HepG2 (cell line): ENCODE measurements around the gene TPST2. TPM values are rescaled to one million over a fixed set of nuclear protein-coding genes. Genes with fewer than 3 reads are reported as not detected.

Experiments
- ATAC-seq: fragments of 200-7000 bp; cut with Tn5 transposase; 3 replicates; pipeline ENCODE4 v1.9.1; 2020; ENCODE audit warnings: mild to moderate bottlenecking, moderate library complexity
- BruUV-seq: library from RNA; stranded (reverse); fragments of 400-500 nt; replicated peaks from 2 replicates; lab custom pipeline; 2021; lab: Mats Ljungman, UMichigan
- CTCF ChIA-PET: fragments of 300-600 bp; formaldehyde crosslinking; extraction: SDS; loops from one replicate; lab custom pipeline; 2021; ENCODE audit warnings: low total read pairs, inconsistent platforms, low intra/inter-chr PET ratio; lab: Yijun Ruan, JAX
- POLR2A ChIA-PET: fragments of 350-600 bp; sonication (Branson Sonifier 250); formaldehyde crosslinking; loops from one replicate; lab custom pipeline; 2020; ENCODE audit warnings: antibody characterized with exemption, inconsistent platforms; lab: Yijun Ruan, JAX
- DNase-seq: peaks from one replicate; pipeline ENCODE4 v3.0.0-alpha.2; 2015; ENCODE audit warnings: low spot score
- FAIRE-seq: peaks from 3 replicates; lab custom pipeline; 2011; peaks lifted over from hg19 to GRCh38; lab: Jason Lieb, UNC
- H2AFZ ChIP-seq: one replicate; pipeline ENCODE4 v1.6.1; 2011; ENCODE audit warnings: low read length, inconsistent platforms
- H3K27ac ChIP-seq: fragments of 300-600 bp; 3 replicates; pipeline ENCODE4 v1.8.0; 2011; ENCODE audit warnings: mixed run types, mild to moderate bottlenecking, mixed read lengths, low read length, inconsistent platforms; ENCODE audit not compliant: insufficient read depth; ENCODE audit errors: extremely low read length
- H3K27me3 ChIP-seq, 2 experiments: fragments of 200-600 bp in 1 of 2; 2 replicates in 1 of 2; 3 replicates in 1 of 2; pipeline versions ENCODE4 v1.6.0 to v1.8.0; 2011; ENCODE audit warnings: low read length in 2 of 2, mild to moderate bottlenecking in 2 of 2, moderate library complexity in 2 of 2, inconsistent platforms in 1 of 2; ENCODE audit not compliant: insufficient read depth in 2 of 2, control insufficient read depth in 1 of 2
- H3K36me3 ChIP-seq, 2 experiments: fragments of 200-600 bp in 1 of 2; replicated peaks in 1 of 2; 2 replicates in 1 of 2; 3 replicates in 1 of 2; pipeline versions ENCODE4 v1.5.1 to v1.8.0; 2011; ENCODE audit warnings: low read length in 2 of 2, inconsistent platforms in 1 of 2; ENCODE audit not compliant: insufficient read depth in 2 of 2, control insufficient read depth in 1 of 2
- H3K4me1 ChIP-seq: 2 replicates; pipeline ENCODE4 v1.5.1; 2012; ENCODE audit warnings: low read length, inconsistent platforms; ENCODE audit not compliant: insufficient read depth
- H3K4me2 ChIP-seq: 2 replicates; pipeline ENCODE4 v1.6.0; 2011; ENCODE audit warnings: low read depth, low read length, inconsistent platforms
- H3K4me3 ChIP-seq, 3 experiments: fragments of 200-600 bp in 1 of 3; sonication (generic), shearing (Covaris generic) in 1 of 3; replicated peaks in 1 of 3; 2 replicates each; pipeline ENCODE4 v1.5.1; 2011 to 2016; ENCODE audit warnings: low read length in 3 of 3, inconsistent platforms in 2 of 3, low read depth in 2 of 3, mild to moderate bottlenecking in 2 of 3, control low read depth in 1 of 3, mixed read lengths in 1 of 3; ENCODE audit not compliant: insufficient read depth in 1 of 3
- H3K79me2 ChIP-seq: one replicate; pipeline ENCODE4 v1.6.1; 2011; ENCODE audit warnings: low read length, inconsistent platforms; ENCODE audit not compliant: insufficient read depth
- H3K9ac ChIP-seq: 2 replicates; pipeline ENCODE4 v1.6.0; 2011; ENCODE audit warnings: mild to moderate bottlenecking, low read depth, low read length, inconsistent platforms; ENCODE audit not compliant: insufficient read depth
- H3K9me3 ChIP-seq: 2 replicates; pipeline ENCODE4 v1.5.1; 2012; ENCODE audit warnings: mild to moderate bottlenecking, low read length
- H4K20me1 ChIP-seq: 2 replicates; pipeline ENCODE4 v1.6.0; 2011; ENCODE audit warnings: inconsistent platforms, mild to moderate bottlenecking, low read length, moderate library complexity; ENCODE audit not compliant: insufficient read depth
- ISX ChIP-seq: sonication (generic); formaldehyde crosslinking; conservative IDR thresholded peaks from 2 replicates; pipeline ENCODE4 v1.5.0; 2020; ENCODE audit warnings: missing genetic modification reagents
- NFATC3 ChIP-seq: sonication (generic); formaldehyde crosslinking; IDR thresholded peaks from 2 replicates; pipeline ENCODE4 v1.5.1; 2020; ENCODE audit warnings: mild to moderate bottlenecking, missing genetic modification reagents
- POLR2G ChIP-seq: fragments of 200-400 bp; formaldehyde crosslinking; IDR thresholded peaks from 2 replicates; pipeline ENCODE4 v1.6.1; 2018; ENCODE audit warnings: mild to moderate bottlenecking, low read depth, low read length, moderate library complexity
- ZNF616 ChIP-seq: sonication (generic); formaldehyde crosslinking; IDR thresholded peaks from 2 replicates; pipeline ENCODE4 v1.5.0; 2020; ENCODE audit warnings: low read depth, mild to moderate bottlenecking, missing genetic modification reagents
- WGBS: methylation state at CpG from one replicate; pipeline ENCODE4 v1.1.6; 2017; ENCODE audit warnings: low lambda C conversion rate; 5-methylcytosine and 5-hydroxymethylcytosine counted together
- in situ Hi-C: cut with HindIII; loops from 2 replicates; pipeline ENCODE4 v1.10.0; 2017; ENCODE audit warnings: low pct_unique_long_range_greater_than_20kb; ENCODE audit not compliant: extremely low pct_ligation_motif_present
- intact Hi-C: fragments of 100-400 bp; cut with micrococcal nuclease; formaldehyde crosslinking; loops from one replicate; pipeline ENCODE4 v1.10.0; 2022; ENCODE audit not compliant: unreplicated experiment
- polyA plus RNA-seq, 8 experiments: library from polyadenylated mRNA; depleted of rRNA in 3 of 8; stranded (reverse) in 7 of 8; unstranded in 1 of 8; fragments of >200 nt; fragmentation: Illumina TruSeq in 4 of 8; extraction: Trizol in 4 of 8; gene quantifications; 2 replicates each; pipeline versions ENCODE4 v1.2.1 to v1.2.3, GENCODE V29; 2011 to 2016; ENCODE audit warnings: low read depth in 4 of 8, missing spikeins in 1 of 8, mixed read lengths in 1 of 8; ENCODE audit not compliant: insufficient read depth in 1 of 8
- total RNA-seq, 5 experiments: library from RNA; depleted of rRNA; stranded (reverse); fragments of >200 nt; fragmentation: Illumina TruSeq; extraction: Trizol; gene quantifications; 2 replicates each; pipeline ENCODE4 v1.2.3, GENCODE V29; 2016; ENCODE audit warnings: low read depth in 1 of 5
- TF ChIP-seq, protein P1 (sequence below): sonication (generic); formaldehyde crosslinking; IDR thresholded peaks from 2 replicates; pipeline ENCODE4 v1.4.0; 2020; ENCODE audit warnings: missing genetic modification reagents

Gene TPST2
- total and polyA plus RNA-seq, 2 of the 13 experiments (the other 11 are each of a cell fraction or from before 2014, with no cell fraction given) = 15.2 to 23.8 TPM

DNA sequence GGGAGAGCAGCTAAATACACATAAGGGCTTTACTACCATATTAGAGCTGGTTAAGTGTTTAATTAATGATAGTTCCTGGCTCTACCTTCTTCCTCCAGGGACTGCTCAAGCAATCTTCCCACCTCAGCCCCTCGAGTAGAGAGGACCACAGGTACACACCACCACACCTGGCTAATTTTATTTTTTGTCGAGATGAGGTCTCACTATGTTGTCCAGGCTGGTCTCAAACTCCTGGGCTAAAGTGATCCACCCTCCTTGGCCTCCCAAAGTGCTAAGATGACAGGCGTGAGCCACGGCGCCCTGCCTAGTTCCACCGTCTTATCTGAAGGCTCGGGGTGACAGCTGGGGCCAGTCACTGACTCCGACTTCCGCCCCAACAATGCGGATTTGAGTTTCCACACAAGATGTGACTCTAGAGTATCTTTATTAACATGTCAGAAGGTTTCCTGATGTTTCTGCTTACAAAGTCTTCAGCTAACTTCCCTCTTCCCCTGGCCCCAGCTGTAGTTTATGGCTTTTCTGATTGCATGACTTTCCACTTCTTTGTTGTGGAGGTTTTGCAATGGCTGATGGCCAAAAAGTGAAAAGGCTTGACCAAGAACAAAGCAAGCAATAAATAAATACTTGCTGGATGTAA, 16.8 kb downstream of the TPST2 start (continued):
- no peak for TF ChIP-seq NFATC3 (CRISPR knock-in tag)
- TF ChIP-seq, all 625 proteins: peak for 0

DNA sequence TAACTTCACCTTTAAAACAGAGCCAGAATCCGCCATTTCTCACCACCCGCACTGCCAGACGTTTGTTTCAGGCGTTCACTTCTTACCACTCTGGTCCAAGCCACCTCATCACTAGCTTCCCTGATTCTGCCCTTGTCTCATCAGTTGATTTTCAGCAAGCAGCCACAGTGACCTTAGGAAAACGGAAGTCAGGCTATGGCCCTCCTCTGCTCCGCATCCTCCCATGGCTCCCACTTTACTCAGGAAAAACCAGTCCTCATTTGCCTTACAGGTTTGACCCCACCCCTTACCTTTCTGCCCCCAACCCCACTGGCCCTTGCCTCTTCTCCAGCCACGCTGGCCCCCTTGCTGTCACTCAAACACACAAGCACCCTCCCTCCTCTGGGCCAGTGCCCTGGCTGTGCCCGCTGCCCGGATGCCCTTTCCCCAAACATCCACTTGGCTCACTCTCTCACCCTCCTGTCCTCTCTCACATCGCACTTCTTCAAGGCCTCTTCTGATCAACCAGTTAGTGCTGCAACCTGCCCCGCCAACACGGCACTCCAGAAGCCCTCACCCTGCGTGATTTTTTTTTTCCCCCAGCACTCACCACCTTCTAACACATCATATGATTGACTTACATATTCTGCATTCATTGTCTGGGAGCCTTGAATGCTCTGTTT, 18.9 kb downstream of the TPST2 start:
- TF ChIP-seq ZNF616 = no peak
- TF ChIP-seq, protein P1, sequence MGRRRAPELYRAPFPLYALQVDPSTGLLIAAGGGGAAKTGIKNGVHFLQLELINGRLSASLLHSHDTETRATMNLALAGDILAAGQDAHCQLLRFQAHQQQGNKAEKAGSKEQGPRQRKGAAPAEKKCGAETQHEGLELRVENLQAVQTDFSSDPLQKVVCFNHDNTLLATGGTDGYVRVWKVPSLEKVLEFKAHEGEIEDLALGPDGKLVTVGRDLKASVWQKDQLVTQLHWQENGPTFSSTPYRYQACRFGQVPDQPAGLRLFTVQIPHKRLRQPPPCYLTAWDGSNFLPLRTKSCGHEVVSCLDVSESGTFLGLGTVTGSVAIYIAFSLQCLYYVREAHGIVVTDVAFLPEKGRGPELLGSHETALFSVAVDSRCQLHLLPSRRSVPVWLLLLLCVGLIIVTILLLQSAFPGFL = no peak
- TF ChIP-seq ISX (CRISPR knock-in tag) = no peak
- no peak for TF ChIP-seq POLR2G
- Histone ChIP-seq H3K9me3 (no peaks in the 10 kb centered on the region), H3K79me2 (no peaks in the 10 kb centered on the region), H3K27me3 (no peaks in the 10 kb centered on the region), H4K20me1 (0 out of 2 replicates have a peak, but pooled peaks cover 2% of the 10 kb centered on the region), H3K4me1 (no peaks in the 10 kb centered on the region), H3K9ac (no peak overlapping the region), H3K4me2 (no peak overlapping the region), H3K36me3 (0 out of 5 replicates have a peak, but pooled peaks cover 0 to 4% of the 10 kb centered on the region in 2 experiments), H3K4me3 (no peak overlapping the region), H3K27ac (no peak overlapping the region), H2AFZ (no peak overlapping the region)
- ChIA-PET POLR2A (no interaction called here), CTCF (no interaction called here)
- FAIRE-seq (no peak), DNase-seq (no peak), ATAC-seq (no peak)
- WGBS = 97% methylated on average over 13 of the region's 13 CpGs
- no TSS peak for BruUV-seq
- in situ Hi-C loops (no loop called here), intact Hi-C loops (no loop called here)
